Measurements from ENCODE around the gene TAF6.
A peak's percentile ranks its signal among the peaks of the same experiment; 100 is the strongest.

TAF6 gene

DNA sequence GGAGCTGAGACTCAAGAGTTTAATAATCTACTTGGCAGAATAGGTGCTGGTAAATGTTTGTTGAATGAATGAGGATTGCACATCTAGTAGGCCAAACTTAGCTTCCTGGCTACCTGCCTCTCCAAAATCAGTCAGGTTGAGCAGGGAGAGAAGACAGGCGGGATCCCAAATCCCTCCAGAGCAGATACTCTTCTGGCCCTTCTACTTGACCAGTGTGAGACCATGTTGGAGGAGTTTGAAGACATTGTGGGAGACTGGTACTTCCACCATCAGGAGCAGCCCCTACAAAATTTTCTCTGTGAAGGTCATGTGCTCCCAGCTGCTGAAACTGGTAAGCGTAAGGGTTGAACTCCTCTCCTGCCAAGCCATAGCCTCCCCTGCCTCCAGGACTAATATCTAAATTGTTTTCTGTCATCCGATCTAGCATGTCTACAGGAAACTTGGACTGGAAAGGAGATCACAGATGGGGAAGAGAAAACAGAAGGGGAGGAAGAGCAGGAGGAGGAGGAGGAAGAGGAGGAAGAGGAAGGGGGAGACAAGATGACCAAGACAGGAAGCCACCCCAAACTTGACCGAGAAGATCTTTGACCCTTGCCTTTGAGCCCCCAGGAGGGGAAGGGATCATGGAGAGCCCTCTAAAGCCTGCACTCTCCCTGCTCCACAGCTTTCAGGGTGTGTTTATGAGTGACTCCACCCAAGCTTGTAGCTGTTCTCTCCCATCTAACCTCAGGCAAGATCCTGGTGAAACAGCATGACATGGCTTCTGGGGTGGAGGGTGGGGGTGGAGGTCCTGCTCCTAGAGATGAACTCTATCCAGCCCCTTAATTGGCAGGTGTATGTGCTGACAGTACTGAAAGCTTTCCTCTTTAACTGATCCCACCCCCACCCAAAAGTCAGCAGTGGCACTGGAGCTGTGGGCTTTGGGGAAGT is 5.4 kb upstream of the TAF6 start:
- no peak for DNase-seq (ENCODE audit: low read depth in 2 of 2)

DNA sequence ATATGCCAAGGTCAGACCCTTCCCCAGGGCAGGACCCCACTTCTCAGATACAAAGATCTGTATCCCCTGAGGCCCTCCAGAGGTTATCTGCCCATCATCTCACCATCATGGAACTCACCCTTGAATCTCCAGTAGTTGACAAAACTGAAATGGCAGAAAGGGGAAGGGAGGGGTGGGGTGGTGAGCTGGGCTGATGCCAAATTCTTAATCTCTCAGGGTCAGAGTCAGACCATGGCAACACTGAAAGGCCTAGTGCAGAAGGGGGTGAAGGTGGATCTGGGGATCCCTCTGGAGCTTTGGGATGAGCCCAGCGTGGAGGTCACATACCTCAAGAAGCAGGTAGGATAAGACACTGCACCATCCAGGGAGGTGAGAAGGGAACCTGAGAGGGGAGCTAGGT is 3.4 kb upstream of the TAF6 start:
- no peak for DNase-seq (ENCODE audit: low read depth in 2 of 2)

DNA sequence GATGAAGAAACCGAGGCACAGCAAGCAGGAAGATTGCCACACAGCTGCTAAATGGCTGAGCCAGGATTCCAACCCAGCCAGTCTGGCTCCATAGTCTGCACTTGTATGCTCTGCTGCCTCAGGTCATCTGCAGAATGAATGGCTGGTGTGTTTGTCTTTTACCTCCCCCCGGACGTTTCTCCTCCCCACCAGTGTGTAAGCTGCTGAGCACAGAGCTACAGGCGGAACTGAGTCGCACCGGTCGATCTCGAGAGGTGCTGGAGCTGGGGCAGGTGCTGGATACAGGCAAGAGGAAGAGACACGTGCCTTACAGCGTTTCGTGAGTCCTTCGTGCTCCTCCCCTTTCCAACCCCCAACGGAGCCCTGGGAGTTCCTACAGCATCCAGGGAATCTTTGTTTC is 2.9 kb upstream of the TAF6 start:
- DNase-seq (ENCODE audit: low read depth in 2 of 2): no peak

DNA sequence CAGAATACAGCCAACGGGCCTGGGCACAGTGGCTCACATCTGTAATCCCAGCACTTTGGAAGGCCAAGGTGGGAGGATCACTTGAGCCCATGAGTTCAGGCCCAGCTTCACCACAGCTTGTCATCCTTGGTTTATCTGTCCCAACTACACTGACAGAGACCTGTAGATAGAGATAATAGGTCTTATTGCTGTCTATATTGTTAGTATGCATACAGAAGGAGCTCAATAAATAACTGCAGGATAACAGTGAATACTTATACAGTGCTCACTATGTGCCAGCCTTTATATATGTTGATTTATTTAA is 1.5 kb upstream of the TAF6 start:
- no peak for DNase-seq (ENCODE audit: low read depth in 2 of 2)

DNA sequence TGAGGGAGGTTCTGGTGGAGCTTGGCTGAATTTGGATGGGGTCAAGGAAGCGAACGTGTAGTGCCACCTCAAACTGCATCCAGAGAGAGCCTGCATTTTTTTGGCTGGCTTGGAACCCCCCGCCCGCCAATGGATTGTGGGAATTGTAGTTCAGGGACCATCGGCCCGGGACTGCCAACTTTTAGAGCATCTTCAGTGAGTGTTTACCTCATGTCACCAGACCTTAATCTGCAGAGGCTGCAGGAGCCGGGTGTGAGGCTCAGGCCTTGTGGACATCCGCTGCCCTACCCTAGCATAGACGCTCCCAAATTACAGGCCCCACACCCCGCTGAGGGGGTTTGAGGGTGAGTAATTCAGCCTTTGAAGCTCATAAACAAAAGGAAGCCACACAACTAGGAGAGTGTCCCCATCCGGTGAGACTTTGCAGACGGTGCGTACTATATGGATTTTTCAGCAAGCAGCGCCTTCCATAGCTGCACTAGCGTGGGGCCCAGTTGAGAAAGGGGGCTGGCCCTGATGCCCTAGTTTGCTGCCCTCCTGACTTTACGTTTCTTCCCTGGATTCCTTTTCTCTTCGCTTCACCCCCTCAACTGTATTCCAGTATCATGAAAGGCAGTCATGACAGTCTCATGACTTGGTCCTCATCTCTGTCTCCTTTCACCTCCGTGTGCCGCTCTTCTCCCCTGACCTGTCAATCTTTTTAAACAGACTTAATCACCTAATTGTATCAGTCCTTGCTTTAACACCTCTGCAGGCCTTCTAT is 993 bp upstream of the TAF6 start:
- peak in 1 of 2 donors; percentile 32 for DNase-seq (ENCODE audit: low read depth in 2 of 2)

DNA sequence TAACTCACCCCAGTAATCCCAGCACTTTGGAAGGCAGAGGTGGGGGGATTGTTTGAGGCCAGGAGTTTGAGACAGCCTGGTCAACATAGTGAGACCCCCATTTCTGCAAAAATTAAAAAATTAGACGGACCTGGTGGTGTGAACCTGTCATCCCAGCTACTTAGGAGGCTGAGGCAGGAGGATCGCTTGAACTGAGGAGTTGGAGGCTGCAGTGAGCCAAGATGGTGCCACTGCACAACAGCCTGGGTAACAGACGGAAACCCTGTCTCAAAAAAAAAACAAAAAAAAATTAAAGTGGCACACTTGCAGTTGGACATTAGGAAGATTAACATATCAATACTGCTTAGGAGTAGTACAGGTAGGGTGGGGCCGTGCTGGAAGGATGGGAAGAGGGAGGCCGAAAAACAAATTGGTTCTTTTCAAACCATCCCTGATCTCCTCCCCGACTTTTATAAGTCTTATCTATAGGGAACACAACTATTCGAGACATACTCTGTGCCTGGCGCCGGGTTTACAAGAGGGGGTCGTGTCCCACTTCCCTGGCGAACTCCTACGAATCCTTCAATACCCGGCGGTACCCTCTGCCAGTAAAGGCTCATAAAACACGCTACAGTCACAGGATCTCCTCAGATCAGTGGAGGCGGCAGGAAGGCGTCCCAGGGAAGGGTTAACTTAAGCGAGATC is 628 bp downstream of the TAF6 start:
- no peak for DNase-seq (ENCODE audit: low read depth in 2 of 2)

DNA sequence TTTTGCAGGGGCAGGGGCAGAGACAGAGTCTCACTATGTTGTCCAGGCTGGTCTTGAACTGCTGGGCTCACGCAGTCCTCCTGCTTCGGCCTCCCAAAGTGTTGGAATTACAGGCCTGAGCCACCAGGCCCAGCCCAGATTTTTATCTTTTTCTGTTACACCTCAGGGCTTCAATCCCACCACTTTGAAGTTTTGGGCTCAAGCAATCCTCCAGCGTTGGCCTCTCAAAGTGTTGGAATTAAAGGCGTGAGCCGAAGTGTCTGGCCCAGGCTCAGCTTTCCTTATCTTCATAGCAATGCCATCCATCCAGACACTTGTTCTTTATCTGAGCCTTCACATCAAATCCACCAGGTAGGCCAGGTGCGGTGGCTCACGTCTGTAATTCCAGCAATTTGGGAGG is 4.1 kb downstream of the TAF6 start:
- no peak for DNase-seq (ENCODE audit: low read depth in 2 of 2)

DNA sequence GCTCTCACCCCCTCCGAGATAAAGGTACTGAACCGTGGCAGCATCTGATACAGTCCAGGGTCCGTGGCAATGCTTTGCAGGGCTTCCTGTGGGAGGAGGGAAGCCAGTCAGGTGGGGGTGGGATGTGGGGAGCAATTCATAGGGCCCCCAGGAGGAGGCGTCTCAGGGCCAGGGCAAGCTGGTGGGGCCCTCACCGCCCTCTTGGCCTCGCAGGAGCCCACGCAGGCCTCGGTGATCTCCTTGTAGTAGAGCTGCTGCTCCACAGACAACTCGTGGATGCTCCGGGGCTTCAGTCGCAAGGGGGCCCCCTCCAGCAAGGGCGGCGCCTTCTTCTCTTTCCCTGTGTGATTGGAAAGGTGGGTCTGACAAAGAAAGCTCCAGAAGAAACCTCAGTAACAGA is 7.2 kb downstream of the TAF6 start:
- DNase-seq (ENCODE audit: low read depth in 2 of 2): no peak

DNA sequence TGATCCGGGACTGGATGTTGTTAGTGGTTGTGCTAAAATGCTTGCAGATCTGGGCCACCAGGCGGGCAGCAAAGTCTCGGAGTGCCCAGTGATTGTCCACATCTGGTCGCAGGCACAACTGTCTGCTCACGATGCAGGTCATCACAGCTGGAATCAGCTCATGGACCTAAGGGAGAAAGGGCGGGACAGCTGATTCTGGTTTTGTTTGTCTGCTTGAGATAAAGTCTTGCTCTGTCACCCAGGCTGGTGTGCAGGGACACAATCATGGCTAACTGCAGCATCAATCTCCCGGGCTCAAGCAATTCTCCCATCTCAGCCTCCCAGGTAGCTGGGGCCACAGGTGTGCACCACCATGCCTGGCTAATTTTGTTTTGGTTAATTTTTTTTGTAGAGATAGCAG is 8.0 kb downstream of the TAF6 start:
- DNase-seq (ENCODE audit: low read depth in 2 of 2): no peak

DNA sequence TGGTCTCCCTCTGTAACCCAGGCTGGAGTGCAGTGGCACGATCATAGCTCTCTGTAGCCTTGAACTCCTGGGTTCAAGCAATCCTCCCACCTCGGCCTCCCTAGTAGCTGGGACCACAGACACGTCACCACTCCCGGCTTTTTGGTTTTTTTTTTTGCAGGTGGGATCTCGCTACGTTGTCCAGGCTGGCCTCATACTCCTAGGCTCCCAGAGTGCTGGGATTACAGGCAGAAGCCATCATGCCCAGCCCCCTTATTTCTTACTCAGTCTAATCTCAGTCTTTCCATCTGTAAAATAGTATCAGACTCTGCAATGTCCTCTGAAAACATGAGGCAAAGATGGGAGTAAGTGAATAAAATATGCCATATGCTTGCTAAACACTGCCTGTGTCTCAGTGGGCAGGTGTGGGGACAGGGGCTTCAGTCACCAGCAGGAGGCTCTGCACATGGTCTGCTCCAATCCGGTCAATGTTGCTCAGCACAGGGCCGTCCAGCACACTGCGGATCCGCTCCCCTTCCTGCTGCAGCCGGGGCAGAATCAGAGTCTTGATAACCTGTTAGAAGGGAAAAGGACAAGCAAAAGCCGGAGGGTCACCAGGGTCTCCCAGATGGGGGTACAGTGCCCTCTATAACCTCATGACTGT is 9.5 kb downstream of the TAF6 start:
- no peak for DNase-seq (ENCODE audit: low read depth in 2 of 2)

DNA sequence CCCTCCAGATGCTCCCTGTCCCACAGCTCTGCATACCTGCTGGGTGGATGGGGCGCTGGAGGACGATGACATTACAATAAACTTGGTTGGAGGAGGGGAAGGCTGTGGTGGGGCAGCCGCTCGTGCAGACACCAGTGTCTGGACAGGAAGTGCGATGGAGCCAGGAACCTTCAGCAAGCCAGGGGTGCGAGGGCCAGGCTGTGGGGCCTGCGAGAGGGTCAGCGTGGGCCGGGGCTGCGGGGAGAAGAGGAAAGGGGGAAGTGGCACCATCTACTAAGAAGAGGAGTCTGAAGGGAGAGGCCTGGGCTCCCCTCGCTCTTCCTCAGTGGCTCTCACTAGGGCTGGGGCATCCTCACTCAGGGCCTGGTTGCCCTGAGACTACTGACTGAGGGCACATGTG is 11.3 kb downstream of the TAF6 start:
- no peak for DNase-seq (ENCODE audit: low read depth in 2 of 2)

DNA sequence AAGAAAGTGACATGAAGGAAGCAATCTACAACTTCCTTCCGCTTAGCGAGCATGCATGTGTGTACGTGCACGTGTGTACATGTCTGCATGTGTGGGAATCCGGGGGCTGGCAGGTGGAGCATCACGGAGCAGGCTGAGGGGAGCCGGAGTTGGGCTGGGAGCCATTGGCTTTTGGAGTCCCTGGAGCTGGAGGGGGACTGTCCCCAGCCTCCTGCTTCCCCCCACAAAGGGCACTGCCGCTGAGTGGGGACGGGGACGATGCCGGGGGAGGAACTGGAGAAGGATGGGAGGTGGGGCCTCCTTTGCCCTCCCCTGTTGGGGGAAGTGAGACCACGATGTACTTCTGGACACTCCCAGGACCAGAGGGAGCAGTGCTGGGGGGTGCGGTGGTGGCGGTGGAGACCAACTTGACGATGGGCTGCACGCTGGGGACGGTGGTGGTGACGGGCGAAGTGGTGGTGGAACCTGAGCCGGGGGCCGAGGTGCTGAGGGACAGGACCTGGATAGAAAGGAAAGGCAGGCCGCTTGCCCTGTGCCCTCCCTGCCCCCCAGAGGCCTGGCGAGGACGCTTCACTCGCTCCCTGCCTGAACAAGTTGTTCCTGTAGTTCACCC is 11.9 kb downstream of the TAF6 start:
- no peak for DNase-seq (ENCODE audit: low read depth in 2 of 2)

DNA sequence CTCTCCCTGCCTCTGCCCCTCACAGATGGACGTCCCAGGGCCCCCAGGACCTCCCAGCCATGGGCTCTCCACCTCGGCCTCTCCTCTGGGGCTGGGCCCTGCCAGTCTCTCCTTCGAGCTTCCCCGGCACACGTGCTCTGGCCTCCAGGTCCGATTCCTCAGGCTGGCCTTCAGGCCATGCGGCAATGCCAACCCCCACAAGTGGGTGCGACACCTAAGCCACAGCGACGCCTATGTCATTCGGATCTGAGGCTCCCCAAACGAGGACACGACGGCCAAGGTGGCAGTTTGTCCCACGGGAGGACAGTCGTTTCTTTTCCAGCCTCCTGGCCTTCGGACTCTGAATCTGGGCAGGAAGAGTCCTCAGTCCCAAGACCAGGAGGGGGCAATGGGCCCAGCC is 12.5 kb downstream of the TAF6 start:
- DNase-seq (ENCODE audit: low read depth in 2 of 2): no peak

DNA sequence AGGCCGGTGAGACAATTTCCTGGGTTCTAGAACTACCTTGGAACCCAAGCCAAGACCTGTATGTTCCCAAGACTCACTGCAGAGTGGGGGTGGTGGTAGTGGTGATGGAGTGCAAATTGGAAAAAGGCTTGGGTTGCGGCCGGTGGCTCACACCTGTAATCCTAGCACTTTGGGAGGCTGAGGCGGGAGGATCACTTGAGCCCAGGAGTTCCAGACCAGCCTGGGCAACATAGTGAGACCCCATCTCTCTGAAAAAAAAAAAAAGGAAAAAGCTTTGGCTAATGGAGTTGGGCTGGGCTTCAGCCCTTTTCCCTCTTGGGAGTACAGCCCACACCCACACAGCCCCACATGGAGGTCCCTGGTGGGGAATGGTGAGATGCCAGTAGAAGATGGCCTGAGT is 13.6 kb downstream of the TAF6 start:
- no peak for DNase-seq (ENCODE audit: low read depth in 2 of 2)

DNA sequence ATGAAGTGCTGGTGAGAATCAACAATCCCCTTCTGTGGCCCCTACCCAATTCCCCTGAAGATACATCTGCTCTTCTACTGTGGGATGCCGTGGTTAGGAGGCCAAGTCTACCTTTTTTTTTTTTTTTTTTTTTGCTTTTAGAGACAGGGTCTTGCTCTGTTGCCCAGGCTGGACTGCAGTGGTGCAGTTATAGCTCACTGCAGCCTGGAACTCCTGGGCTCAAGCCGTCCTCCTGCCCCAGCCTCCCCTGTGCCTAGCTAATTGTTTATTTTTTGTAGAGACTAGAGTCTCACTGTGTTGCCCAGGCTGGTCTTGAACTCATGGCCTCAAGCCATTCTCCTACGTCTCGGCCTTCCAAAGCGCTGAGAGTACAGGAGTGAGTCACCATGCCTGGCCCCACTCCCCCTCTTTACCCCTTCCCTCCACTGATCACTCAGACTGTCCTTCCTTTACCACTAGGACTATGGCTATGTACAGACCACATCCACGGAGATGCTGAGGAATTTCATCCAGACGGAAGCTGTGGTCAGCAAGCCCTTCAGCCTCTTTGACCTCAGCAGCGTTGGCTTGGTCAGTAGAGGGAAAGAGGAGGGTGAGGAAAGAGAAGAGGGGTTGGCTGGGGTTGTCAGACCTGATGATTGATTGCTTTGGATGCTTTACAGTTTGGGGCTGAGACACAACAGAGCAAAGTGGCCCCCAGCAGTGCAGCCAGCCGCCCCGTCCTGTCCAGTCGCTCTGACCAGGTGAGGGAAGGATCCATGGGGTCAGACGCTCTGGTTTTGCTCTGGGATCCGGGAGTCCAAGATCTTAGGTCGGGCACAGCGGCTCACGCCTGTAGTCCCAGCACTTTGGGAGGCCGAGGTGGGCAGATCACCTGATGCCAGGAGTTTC is 16.0 kb downstream of the TAF6 start:
- no peak for DNase-seq (ENCODE audit: low read depth in 2 of 2)

DNA sequence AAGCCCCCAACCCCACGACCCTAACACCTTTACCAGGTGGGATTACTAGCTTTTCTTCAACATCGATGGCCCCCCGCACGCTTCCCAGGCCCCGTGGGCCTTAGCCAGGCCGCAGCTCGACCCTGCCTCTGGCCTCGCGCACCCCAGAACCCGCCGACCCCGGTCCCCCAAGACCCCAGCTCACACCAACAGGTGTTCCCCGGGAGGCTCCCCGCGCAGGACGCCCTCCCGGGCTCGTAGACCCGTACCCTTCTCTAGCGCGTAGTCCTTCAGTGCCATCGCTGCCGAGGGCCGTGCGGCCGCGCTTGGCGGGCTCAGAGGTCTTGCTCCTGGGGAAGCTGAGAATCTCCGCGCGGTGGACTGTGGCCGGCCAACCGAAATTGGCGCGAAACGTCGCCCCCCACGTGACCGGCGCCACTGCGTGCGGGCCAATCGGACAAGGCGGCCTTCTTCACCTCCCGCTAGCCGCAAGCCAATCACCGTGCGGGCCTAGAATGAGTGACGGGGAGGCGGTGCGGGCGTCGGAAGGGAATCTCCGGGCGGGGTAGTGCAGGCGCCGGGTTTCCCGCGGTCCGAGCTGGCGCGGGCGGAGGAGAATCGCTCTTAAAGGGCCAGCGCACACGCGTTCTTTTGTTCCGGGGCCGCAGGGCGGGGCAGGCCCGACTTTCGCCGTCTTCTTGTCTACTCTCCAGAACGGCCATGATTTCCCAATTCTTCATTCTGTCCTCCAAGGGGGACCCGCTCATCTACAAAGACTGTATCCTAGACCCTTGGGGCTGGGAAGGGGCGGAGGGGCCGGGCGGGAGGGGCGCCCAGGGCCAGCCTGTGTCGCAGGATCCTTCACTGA is 17.9 kb downstream of the TAF6 start, which contains the start of the genes AP4M1 and MCM7:
Gene AP4M1 (plus strand): TSS at position 628 of the 847 bp plus-strand sequence. CDS start 72 bp downstream, at position 700.
Gene MCM7 (minus strand): TSS at position 382 of the 847 bp plus-strand sequence. CDS start 103 bp downstream, at position 279.
- DNase-seq (ENCODE audit: low read depth in 2 of 2): peak; percentile 93 to 95

DNA sequence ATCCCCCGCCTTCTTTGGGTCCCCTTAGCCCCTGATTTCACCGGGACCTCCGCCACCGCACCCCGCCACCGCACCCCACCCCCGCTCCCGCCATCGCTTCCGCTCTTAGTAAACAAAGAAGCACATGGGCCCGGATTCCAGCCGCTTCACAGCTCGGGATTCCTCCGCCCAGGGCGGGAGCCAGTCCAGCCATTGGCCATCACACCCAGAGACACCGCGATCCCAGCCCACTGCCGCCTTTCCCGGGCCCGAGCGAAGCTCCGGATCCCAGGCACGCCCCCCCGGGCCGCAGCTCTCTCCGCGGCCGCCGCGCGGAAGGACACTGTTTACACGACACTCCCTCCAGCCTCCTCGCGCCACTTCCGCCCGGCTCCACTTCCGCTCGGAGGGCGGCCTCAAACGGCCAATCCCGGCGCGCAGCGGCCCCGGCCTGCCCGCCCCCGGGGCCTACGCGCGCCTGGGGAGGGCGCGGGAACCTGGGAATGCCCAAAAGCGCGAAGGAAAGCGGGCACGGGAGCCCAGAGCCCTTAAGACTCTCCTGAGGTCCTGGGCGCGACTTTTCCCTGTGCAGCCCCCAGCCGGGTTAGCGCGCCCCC is 18.6 kb downstream of the TAF6 start:
- DNase-seq (ENCODE audit: low read depth in 2 of 2): peak; percentile 76 to 79

DNA sequence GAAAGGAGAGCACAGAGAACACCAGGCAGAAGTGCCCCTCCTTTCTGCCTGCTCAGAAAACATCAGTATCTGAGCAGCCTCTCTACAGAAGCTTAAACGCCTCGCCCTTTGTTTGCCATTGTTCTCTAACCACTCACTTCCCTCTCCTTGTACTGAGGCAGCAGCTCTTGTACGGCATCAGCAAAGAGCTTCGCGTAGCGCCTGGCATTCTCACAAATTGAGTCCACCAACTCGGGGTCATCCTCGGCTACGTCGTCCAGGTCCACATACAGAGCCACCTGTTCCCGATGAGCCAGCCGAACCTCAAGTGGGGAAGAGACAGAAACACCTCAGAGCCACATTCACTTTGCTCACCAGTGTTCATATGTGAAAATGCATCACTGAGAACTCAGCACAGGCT is 19.7 kb downstream of the TAF6 start:
- no peak for DNase-seq (ENCODE audit: low read depth in 2 of 2)

DNA sequence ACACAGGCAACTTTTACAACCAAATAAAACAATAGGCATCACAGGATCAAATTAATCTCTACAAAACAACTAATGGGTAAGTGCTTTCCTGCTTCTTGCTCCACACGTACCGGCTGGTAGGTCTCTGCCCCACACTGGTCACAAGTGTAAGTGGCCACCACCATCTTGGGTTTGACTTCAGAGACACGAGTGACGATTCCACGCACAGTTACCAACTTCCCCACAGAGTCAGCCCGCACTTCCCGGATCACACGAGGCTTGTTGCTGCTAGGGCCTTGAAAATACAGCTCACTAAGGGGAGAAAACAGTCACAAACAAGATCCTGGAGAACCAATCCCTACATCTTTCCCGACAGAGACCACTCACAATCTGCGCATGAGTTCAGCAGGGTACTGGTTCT is 20.2 kb downstream of the TAF6 start:
- DNase-seq (ENCODE audit: low read depth in 2 of 2): no peak
